ENCODE measurements around the gene MAP7D3.
"Not testable (repeated sequence)": the region's sequence is repeated elsewhere in the genome, so short reads cannot be mapped to it uniquely, and the experiment has no call there.

The MAP7D3 gene

DNA sequence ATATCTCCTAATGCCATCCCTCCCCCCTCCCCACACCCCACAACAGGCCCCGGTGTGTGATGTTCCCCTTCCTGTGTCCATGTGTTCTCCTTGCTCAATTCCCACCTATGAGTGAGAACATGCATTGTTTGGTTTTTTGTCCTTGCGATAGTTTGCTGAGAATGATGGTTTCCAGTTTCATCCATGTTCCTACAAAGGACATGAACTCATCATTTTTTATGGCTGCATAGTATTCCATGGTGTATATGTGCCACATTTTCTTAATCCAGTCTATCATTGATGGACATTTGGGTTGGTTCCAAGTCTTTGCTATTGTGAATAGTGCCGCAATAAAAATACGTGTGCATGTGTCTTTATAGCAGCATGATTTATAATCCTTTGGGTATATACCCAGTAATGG, 13.4 kb downstream of the MAP7D3 start:
- not testable (repeated sequence) for H3K27me3 ChIP-seq (ENCODE audit: control insufficient read depth, insufficient read depth, low read length); H3K9ac ChIP-seq (ENCODE audit: low read length); H3K36me3 ChIP-seq (ENCODE audit: control insufficient read depth, insufficient read depth, low read length); H3K27ac ChIP-seq (ENCODE audit: low read depth, low read length); H3K4me3 ChIP-seq (ENCODE audit: low read length); H3K4me1 ChIP-seq (ENCODE audit: control insufficient read depth, insufficient read depth, low read length)

DNA sequence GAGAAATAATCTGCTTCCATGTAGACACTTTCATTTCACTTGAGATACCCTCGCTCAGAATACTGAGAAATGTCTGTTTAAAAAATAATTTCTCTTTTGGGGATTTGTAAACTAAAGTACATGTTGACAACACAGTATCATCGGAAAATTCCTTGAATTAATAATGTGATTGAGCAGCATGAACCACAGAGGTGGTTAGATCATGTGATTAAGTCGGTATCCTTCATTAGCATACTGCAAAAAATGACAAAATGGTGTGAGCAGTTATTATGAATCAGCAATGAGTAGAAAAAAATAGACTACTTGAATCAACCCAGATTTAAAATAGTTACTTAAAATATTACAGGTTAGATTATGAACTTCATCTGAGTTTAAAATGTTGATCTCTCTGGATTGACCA, 14.1 kb downstream of the MAP7D3 start:
- H3K27ac ChIP-seq (ENCODE audit: low read depth, low read length) = no peak overlapping the region
- H3K27me3 ChIP-seq (ENCODE audit: control insufficient read depth, insufficient read depth, low read length) = no peaks in the 10 kb centered on the region
- H3K4me3 ChIP-seq (ENCODE audit: low read length) = no peak overlapping the region
- H3K4me1 ChIP-seq (ENCODE audit: control insufficient read depth, insufficient read depth, low read length) = no peaks in the 10 kb centered on the region
- no peaks in the 10 kb centered on the region for H3K36me3 ChIP-seq (ENCODE audit: control insufficient read depth, insufficient read depth, low read length)
- H3K9ac ChIP-seq (ENCODE audit: low read length) = no peak overlapping the region

DNA sequence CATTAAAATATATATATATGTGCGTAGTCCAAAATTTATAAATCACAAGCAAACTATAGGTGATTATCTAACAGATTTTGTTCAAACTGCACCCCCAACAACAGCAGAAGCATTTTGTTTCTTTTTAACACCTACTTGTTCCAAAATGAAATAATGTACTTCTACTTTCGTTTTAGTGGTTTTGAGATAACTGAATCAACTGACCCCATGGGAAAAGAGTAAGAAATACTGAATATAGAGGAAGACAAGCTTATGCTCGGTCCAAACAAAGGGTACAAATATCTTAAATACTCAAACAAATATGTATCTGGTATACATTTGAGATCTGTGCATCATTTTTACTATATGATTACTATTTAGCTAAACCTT, 22.4 kb downstream of the MAP7D3 start:
- peaks cover 2% of the 10 kb centered on the region for H3K36me3 ChIP-seq (ENCODE audit: control insufficient read depth, insufficient read depth, low read length)
- H3K9ac ChIP-seq (ENCODE audit: low read length) = no peak overlapping the region
- H3K4me3 ChIP-seq (ENCODE audit: low read length) = no peak overlapping the region
- H3K4me1 ChIP-seq (ENCODE audit: control insufficient read depth, insufficient read depth, low read length) = no peaks in the 10 kb centered on the region
- no peaks in the 10 kb centered on the region for H3K27me3 ChIP-seq (ENCODE audit: control insufficient read depth, insufficient read depth, low read length)
- no peak overlapping the region for H3K27ac ChIP-seq (ENCODE audit: low read depth, low read length)

DNA sequence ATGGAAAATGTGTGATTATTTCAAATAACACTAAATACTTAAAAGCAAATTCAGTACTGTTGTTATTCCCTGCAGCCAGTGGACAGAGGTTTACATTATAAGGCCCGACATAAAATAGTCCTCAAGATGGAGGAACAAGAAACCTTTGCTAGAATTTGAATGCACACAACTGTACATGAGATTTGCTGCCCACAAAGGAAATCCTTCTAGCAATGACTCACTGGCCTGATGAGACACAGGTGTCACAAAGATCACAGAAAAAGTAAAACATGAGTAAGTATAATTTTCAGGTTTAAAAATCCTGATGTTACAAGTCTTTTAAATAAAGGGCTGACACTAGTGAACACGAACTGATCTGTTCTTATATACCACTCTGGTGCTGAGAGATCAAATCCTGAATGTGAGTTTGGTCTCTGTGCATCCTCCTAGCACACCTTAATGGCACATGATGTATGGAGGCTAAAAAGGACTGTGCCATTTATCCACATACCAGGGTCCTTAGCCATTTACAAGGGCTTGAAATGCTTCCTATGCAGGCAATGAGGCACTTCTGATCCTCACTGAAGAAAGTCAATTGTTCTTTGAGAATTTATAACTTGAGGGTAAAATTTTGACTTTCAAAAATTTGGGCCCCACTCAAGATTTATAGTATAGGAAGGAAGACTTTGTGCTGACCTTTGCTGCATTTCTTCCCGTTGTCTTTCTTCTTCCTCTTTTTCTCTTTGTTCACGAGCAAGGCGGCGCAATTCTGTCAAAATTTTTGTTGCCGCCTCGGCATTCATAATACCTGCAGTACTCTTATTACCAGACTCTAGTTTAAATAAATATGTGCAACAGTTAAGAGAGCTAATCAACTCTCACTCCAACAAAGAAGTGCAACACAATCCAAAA, 23.0 kb downstream of the MAP7D3 start:
- Histone ChIP-seq H3K36me3 (ENCODE audit: control insufficient read depth, insufficient read depth, low read length) (peaks cover 2% of the 10 kb centered on the region), H3K27ac (ENCODE audit: low read depth, low read length) (no peak overlapping the region), H3K9ac (ENCODE audit: low read length) (no peak overlapping the region)

DNA sequence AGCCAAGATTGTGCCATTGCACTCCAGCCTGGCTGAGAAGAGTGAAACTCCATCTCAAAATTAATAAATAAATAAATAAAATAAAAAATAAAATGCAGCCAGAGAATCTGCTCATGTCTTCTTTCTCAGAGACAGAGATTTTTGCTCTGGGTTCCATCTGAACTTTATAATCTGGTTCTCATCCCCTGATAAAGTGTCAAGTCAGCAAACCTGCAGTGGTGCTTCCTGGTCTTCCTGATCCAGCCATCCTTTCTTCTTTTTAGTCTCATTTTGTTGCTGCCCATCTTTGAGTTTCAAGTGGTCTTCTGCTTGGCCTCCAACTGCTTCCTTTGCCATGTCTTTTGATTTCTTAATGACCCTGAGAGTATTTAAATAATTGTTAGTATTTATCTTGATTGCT, 24.1 kb downstream of the MAP7D3 start:
- Histone ChIP-seq H3K4me3 (ENCODE audit: low read length) (no peak overlapping the region), H3K4me1 (ENCODE audit: control insufficient read depth, insufficient read depth, low read length) (no peaks in the 10 kb centered on the region), H3K27ac (ENCODE audit: low read depth, low read length) (no peak overlapping the region), H3K27me3 (ENCODE audit: control insufficient read depth, insufficient read depth, low read length) (no peaks in the 10 kb centered on the region), H3K9ac (ENCODE audit: low read length) (no peak overlapping the region), H3K36me3 (ENCODE audit: control insufficient read depth, insufficient read depth, low read length) (peaks cover 2% of the 10 kb centered on the region)

More for the DNA sequence above, 23.0 kb downstream of the MAP7D3 start:
- no peaks in the 10 kb centered on the region for H3K4me1 ChIP-seq (ENCODE audit: control insufficient read depth, insufficient read depth, low read length)
- no peaks in the 10 kb centered on the region for H3K27me3 ChIP-seq (ENCODE audit: control insufficient read depth, insufficient read depth, low read length)
- no peak overlapping the region for H3K4me3 ChIP-seq (ENCODE audit: low read length)

DNA sequence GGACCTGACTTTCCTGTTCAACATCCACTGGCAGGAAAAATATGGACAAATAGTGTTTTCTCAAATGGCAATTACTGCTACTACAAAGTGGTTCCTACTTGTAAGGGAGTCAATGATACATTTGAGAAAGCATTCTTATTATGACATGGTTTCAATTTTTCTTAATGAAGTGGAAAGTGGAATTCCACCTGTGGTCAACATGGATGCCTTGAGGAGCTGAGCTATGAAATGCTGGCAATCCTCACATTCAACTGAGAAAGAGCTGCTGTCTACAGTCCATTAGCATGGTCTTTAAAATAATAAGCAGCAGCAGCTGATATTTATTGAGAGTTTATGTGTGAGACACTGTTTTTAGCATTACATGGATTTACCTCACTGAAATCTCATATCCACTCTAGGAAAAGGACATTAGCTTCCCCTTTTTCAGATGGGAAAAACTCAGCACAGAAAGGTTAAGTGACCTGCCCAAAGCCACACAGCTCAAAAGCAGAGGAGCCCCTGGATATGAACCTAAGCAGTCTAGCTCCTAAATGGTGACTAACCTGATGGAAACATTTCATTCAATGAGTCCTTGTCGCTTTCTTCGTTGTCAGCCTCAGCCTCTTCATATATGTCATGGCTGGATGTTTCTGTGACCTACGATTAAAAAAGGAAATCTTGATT, 29.2 kb downstream of the MAP7D3 start:
- no peaks in the 10 kb centered on the region for H3K4me1 ChIP-seq (ENCODE audit: control insufficient read depth, insufficient read depth, low read length)
- no peaks in the 10 kb centered on the region for H3K27me3 ChIP-seq (ENCODE audit: control insufficient read depth, insufficient read depth, low read length)
- peaks cover 7% of the 10 kb centered on the region for H3K36me3 ChIP-seq (ENCODE audit: control insufficient read depth, insufficient read depth, low read length)
- H3K27ac ChIP-seq (ENCODE audit: low read depth, low read length) = no peak overlapping the region
- H3K4me3 ChIP-seq (ENCODE audit: low read length) = no peak overlapping the region
- H3K9ac ChIP-seq (ENCODE audit: low read length) = no peak overlapping the region

DNA sequence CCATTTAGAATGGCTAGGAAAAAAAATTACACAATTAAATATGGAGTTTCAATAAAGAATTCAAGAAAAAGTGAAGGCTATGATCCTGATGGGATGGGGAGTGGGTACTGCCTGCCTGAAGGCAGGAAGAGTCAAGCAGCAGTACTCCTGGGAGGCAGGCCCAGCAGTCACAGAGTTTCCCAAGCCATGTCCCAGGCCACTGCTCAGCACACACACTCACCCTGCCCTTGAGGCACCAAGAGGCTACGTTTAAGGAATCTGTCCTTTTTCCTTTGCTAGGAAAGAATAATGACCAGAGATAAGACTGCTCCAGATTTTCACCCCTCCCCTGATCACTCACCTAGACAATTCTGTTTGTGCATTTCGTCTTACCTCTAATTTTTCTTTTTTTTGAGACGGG, 30.2 kb downstream of the MAP7D3 start:
- Histone ChIP-seq H3K9ac (ENCODE audit: low read length) (no peak overlapping the region), H3K27ac (ENCODE audit: low read depth, low read length) (no peak overlapping the region), H3K36me3 (ENCODE audit: control insufficient read depth, insufficient read depth, low read length) (peaks cover 7% of the 10 kb centered on the region), H3K27me3 (ENCODE audit: control insufficient read depth, insufficient read depth, low read length) (no peaks in the 10 kb centered on the region), H3K4me3 (ENCODE audit: low read length) (no peak overlapping the region), H3K4me1 (ENCODE audit: control insufficient read depth, insufficient read depth, low read length) (no peaks in the 10 kb centered on the region)

DNA sequence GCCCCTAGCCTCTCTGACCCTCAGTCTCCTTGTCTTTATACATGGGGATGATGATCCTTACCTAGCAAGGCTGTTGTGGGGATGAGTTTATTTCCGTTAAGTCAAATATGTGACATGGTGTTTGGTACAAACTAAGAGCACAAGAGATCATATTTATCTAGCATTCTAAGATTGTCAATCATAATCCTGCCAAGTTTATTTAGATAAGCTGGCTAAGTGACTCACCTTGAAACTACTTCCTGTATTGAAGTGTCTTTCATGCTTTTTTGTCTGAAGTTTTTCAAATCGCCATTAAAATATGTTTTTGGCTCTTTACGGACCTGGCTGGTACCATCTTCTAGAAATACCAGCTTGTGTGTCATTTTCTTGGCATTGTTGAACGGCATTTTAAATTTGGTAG, 30.7 kb downstream of the MAP7D3 start:
- Histone ChIP-seq H3K4me3 (ENCODE audit: low read length) (no peak overlapping the region), H3K4me1 (ENCODE audit: control insufficient read depth, insufficient read depth, low read length) (no peaks in the 10 kb centered on the region), H3K9ac (ENCODE audit: low read length) (no peak overlapping the region), H3K36me3 (ENCODE audit: control insufficient read depth, insufficient read depth, low read length) (peaks cover 7% of the 10 kb centered on the region), H3K27me3 (ENCODE audit: control insufficient read depth, insufficient read depth, low read length) (no peaks in the 10 kb centered on the region), H3K27ac (ENCODE audit: low read depth, low read length) (no peak overlapping the region)

DNA sequence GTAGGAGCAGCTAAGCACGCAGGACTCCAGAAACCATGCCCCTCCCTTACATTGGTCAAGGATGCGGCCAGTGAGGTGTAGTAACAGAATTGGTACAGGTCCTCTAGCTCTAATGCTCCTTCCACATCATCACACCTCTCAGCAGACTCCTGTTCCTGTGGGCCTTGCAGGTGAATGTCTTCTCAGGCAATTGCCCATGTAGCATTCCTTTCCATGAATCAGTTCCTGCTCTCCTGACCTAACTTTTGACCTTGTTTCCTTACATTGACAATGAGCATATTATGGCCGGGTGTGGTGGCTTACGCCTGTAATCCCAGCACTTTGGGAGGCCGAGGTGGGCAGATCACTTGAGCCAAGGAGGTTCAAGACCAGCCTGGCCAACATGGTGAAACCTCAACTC, 31.3 kb downstream of the MAP7D3 start:
- Histone ChIP-seq H3K4me3 (ENCODE audit: low read length) (no peak overlapping the region), H3K4me1 (ENCODE audit: control insufficient read depth, insufficient read depth, low read length) (no peaks in the 10 kb centered on the region), H3K36me3 (ENCODE audit: control insufficient read depth, insufficient read depth, low read length) (peaks cover 5% of the 10 kb centered on the region), H3K9ac (ENCODE audit: low read length) (no peak overlapping the region), H3K27ac (ENCODE audit: low read depth, low read length) (no peak overlapping the region), H3K27me3 (ENCODE audit: control insufficient read depth, insufficient read depth, low read length) (no peaks in the 10 kb centered on the region)

DNA sequence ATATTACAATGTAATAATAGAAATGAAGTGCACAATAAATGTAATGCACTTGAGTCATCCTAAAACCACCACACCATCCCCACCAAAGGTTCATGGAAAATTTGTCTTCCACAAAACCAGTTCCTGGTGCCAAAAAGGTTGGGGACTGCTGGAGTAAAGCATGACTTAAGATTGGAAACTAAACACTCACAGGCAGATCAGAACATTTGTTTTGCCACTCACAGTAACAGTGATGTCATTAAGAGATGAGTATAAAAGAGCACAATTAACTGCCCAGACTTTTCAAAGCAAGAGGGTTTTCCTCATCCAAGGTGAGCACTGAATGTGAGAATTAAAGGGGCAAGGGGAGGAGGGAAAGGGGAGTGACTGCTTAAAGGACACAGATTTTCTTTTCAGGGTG, 35.6 kb downstream of the MAP7D3 start:
- Histone ChIP-seq H3K9ac (ENCODE audit: low read length) (no peak overlapping the region), H3K27me3 (ENCODE audit: control insufficient read depth, insufficient read depth, low read length) (no peaks in the 10 kb centered on the region), H3K36me3 (ENCODE audit: control insufficient read depth, insufficient read depth, low read length) (peaks cover 3% of the 10 kb centered on the region), H3K4me3 (ENCODE audit: low read length) (no peak overlapping the region), H3K27ac (ENCODE audit: low read depth, low read length) (no peak overlapping the region), H3K4me1 (ENCODE audit: control insufficient read depth, insufficient read depth, low read length) (no peaks in the 10 kb centered on the region)

DNA sequence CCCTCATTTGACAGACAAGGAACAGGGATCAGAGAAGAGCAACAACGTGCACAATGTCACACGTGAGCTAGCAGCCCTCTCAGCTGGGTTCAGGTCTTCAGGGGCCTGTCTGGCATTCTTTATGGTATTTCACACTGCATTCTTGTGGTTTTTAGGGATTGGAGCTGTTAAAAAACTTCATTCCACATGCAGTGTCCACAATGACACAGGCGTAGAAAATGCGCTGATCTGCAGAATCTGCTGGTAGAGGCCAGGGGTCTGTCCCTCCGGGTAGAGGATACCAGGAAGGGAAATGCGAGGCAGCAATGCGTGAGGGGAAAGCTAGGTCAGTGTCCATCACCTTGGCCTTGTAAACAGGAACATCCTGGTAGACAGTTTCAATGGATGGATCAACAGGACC, 36.6 kb downstream of the MAP7D3 start:
- H3K4me1 ChIP-seq (ENCODE audit: control insufficient read depth, insufficient read depth, low read length) = no peaks in the 10 kb centered on the region
- no peaks in the 10 kb centered on the region for H3K27me3 ChIP-seq (ENCODE audit: control insufficient read depth, insufficient read depth, low read length)
- peak overlapping the region; percentile 50 for H3K27ac ChIP-seq (ENCODE audit: low read depth, low read length)
- H3K9ac ChIP-seq (ENCODE audit: low read length) = no peak overlapping the region
- H3K36me3 ChIP-seq (ENCODE audit: control insufficient read depth, insufficient read depth, low read length) = no peaks in the 10 kb centered on the region
- no peak overlapping the region for H3K4me3 ChIP-seq (ENCODE audit: low read length)

DNA sequence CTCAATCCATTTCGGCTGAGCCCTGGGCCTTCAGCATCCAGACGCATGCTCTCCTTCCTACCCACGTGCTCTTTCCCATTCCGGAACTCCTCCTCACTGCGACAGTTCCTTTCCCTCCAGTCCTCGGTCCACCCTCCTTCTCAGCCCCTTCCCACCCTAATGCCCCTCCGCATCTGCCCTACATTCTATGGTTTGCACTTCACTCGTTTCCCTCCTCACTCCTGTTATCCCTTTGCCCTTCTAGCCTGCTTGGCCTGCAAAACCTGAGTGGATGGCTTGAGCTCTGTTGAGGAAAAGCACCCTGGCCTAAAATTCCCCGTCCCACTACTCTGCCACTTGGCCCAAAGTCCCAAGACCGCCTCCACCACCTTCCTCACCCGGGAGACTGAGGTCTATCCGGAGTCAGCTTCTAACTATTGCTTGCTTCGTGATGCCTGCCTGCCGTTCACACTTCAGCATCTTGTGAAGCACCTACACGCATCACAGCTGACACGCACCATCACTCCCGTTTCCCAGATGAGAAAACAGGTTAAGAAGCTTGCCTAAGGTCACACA, 38.6 kb downstream of the MAP7D3 start:
- Histone ChIP-seq H3K27me3 (ENCODE audit: control insufficient read depth, insufficient read depth, low read length) (no peaks in the 10 kb centered on the region), H3K27ac (ENCODE audit: low read depth, low read length) (peak overlapping the region; percentile 25), H3K9ac (ENCODE audit: low read length) (no peak overlapping the region), H3K36me3 (ENCODE audit: control insufficient read depth, insufficient read depth, low read length) (no peaks in the 10 kb centered on the region), H3K4me1 (ENCODE audit: control insufficient read depth, insufficient read depth, low read length) (peaks cover 3% of the 10 kb centered on the region), H3K4me3 (ENCODE audit: low read length) (no peak overlapping the region)

Measured in rectal smooth muscle tissue (tissue), 1 donor.